K562 (cell line): Measurements from ENCODE around the gene PAF1. TPM values are rescaled to one million over a fixed set of nuclear protein-coding genes. Genes with fewer than 3 reads are reported as not detected.

ENCODE experiments used
- HMGN3 ChIP-seq: IDR thresholded peaks from 2 replicates; pipeline ENCODE4 v1.6.1; 2011; ENCODE audit warnings: borderline replicate concordance, low read depth, mild to moderate bottlenecking, mixed read lengths, low read length; ENCODE audit not compliant: insufficient read length; ENCODE audit errors: extremely low read depth
- IRF9 ChIP-seq: fragments of 450-650 bp; IDR thresholded peaks from 2 replicates; pipeline ENCODE4 v1.6.1; 2016; ENCODE audit warnings: missing biosample characterization, missing genetic modification characterization
- MCM2 ChIP-seq: fragments of 450-650 bp; IDR thresholded peaks from 2 replicates; pipeline ENCODE4 v1.6.1; 2017; ENCODE audit warnings: low read depth, mild to moderate bottlenecking
- RAD51 ChIP-seq: fragments of 450-650 bp; IDR thresholded peaks from 2 replicates; pipeline ENCODE4 v1.7.1; 2016; ENCODE audit warnings: low read depth, mild to moderate bottlenecking, borderline replicate concordance
- RBM39 ChIP-seq: fragments of 200-400 bp; formaldehyde crosslinking; optimal IDR thresholded peaks from 2 replicates; pipeline ENCODE3; 2018; ENCODE audit warnings: low read depth, low read length
- SIX5 ChIP-seq, 2 experiments: IDR thresholded peaks; 2 replicates each; pipeline ENCODE4 v1.6.1; 2011; ENCODE audit warnings: low read length in 2 of 2, borderline replicate concordance in 1 of 2, low read depth in 1 of 2, mild to moderate bottlenecking in 1 of 2, moderate library complexity in 1 of 2; ENCODE audit not compliant: insufficient read depth in 1 of 2
- TCF7 ChIP-seq: sonication (generic); IDR thresholded peaks from 2 replicates; pipeline ENCODE4 v1.6.1; 2016; ENCODE audit warnings: antibody characterized with exemption, borderline replicate concordance
- UBTF ChIP-seq, 2 experiments: IDR thresholded peaks; 2 replicates each; pipeline ENCODE4 v1.6.1; 2012; ENCODE audit warnings: improper control_type of control experiment in 2 of 2, low read depth in 2 of 2, low read length in 2 of 2, borderline replicate concordance in 1 of 2
- YY1 ChIP-seq, 3 experiments: IDR thresholded peaks; 2 replicates each; pipeline ENCODE4 v1.6.1; 2011; ENCODE audit warnings: low read length in 2 of 3, mild to moderate bottlenecking in 2 of 3, moderate library complexity in 2 of 3, borderline replicate concordance in 1 of 3, control low read depth in 1 of 3, low read depth in 1 of 3; ENCODE audit not compliant: insufficient read depth in 3 of 3, insufficient replicate concordance in 2 of 3, control insufficient read depth in 1 of 3, insufficient read length in 1 of 3; ENCODE audit errors: extremely low read depth in 1 of 3
- ZKSCAN1 ChIP-seq: fragments of 150-350 bp; IDR thresholded peaks from 2 replicates; pipeline ENCODE4 v1.6.1; 2016; ENCODE audit warnings: low read depth, low read length
- polyA plus RNA-seq, 8 experiments: library from polyadenylated mRNA; depleted of rRNA in 4 of 8; stranded (reverse) in 5 of 8; unstranded in 3 of 8; fragments of >200 nt; fragmentation: Nextera tagmentation in 2 of 8; fragmentation: Illumina TruSeq in 1 of 8; extraction: Ambion mirVana in 2 of 8; extraction: Trizol in 1 of 8; gene quantifications; 2 replicates each; pipeline versions ENCODE4 v1.2.1 to v1.2.3, GENCODE V29; 2011 to 2014; ENCODE audit warnings: inconsistent platforms in 1 of 8, missing spikeins in 1 of 8
- total RNA-seq, 7 experiments: library from RNA; depleted of rRNA in 6 of 7; stranded (reverse); fragments of >200 nt in 6 of 7; fragmentation: Illumina TruSeq in 2 of 7; extraction: Trizol in 2 of 7; gene quantifications; 2 replicates each; pipeline versions ENCODE4 v1.2.1 to v1.2.3, GENCODE V29; 2011 to 2021; ENCODE audit warnings: low replicate concordance in 1 of 7
- TF ChIP-seq, protein P1 (sequence below), 3 experiments: IDR thresholded peaks in 2 of 3; conservative IDR thresholded peaks in 1 of 3; 2 replicates each; pipeline ENCODE4 v1.5.1; 2011 to 2012; ENCODE audit warnings: low read length in 3 of 3, mild to moderate bottlenecking in 3 of 3, control low read depth in 2 of 3, improper control_type of control experiment in 1 of 3, inconsistent platforms in 1 of 3, low read depth in 1 of 3, mixed read lengths in 1 of 3, moderate library complexity in 1 of 3; ENCODE audit not compliant: insufficient read depth in 2 of 3
- TF ChIP-seq, protein P2 (sequence below): fragments of 450-650 bp; formaldehyde crosslinking; IDR thresholded peaks from 2 replicates; pipeline ENCODE4 v1.4.0; 2020; ENCODE audit warnings: mild to moderate bottlenecking
- TF ChIP-seq, protein P3 (sequence below): fragments of 450-650 bp; IDR thresholded peaks from 2 replicates; pipeline ENCODE4 v1.6.1; 2018; ENCODE audit not compliant: partially characterized antibody

PAF1 gene
- total and polyA plus RNA-seq, 9 of the 15 experiments (the other 6 are each of a cell fraction or from before 2014, with no cell fraction given): 1.5 to 45.0 (median 33.8) TPM

- TF ChIP-seq, protein P1, sequence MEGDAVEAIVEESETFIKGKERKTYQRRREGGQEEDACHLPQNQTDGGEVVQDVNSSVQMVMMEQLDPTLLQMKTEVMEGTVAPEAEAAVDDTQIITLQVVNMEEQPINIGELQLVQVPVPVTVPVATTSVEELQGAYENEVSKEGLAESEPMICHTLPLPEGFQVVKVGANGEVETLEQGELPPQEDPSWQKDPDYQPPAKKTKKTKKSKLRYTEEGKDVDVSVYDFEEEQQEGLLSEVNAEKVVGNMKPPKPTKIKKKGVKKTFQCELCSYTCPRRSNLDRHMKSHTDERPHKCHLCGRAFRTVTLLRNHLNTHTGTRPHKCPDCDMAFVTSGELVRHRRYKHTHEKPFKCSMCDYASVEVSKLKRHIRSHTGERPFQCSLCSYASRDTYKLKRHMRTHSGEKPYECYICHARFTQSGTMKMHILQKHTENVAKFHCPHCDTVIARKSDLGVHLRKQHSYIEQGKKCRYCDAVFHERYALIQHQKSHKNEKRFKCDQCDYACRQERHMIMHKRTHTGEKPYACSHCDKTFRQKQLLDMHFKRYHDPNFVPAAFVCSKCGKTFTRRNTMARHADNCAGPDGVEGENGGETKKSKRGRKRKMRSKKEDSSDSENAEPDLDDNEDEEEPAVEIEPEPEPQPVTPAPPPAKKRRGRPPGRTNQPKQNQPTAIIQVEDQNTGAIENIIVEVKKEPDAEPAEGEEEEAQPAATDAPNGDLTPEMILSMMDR (IDR thresholded peaks at IDR 0.05 in 2 of 3, conservative IDR thresholded peaks at IDR 0.05 in 1 of 3; ENCODE audit: insufficient read depth in 2 of 3, low read depth in 1 of 3, low read length in 3 of 3): peak; percentile 96
- TF ChIP-seq ZKSCAN1: peak; percentile 48; the same call in 1 of the 2 replicates
- TF ChIP-seq SIX5 (IDR thresholded peaks at IDR 0.05; ENCODE audit: borderline replicate concordance in 1 of 2, insufficient read depth in 1 of 2, low read depth in 1 of 2, low read length in 2 of 2): no peak
- TF ChIP-seq TCF7: no peak
- TF ChIP-seq, protein P2, sequence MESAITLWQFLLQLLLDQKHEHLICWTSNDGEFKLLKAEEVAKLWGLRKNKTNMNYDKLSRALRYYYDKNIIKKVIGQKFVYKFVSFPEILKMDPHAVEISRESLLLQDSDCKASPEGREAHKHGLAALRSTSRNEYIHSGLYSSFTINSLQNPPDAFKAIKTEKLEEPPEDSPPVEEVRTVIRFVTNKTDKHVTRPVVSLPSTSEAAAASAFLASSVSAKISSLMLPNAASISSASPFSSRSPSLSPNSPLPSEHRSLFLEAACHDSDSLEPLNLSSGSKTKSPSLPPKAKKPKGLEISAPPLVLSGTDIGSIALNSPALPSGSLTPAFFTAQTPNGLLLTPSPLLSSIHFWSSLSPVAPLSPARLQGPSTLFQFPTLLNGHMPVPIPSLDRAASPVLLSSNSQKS (CRISPR knock-in tag): no peak
- TF ChIP-seq HMGN3: peak; percentile 62
- no peak for TF ChIP-seq UBTF (IDR thresholded peaks at IDR 0.05; ENCODE audit: borderline replicate concordance in 1 of 2, low read depth in 2 of 2, low read length in 2 of 2)
- TF ChIP-seq IRF9 (tag): no peak
- TF ChIP-seq YY1 (IDR thresholded peaks at IDR 0.05; ENCODE audit: borderline replicate concordance in 1 of 3, control insufficient read depth in 1 of 3, extremely low read depth in 1 of 3, insufficient read depth in 3 of 3, insufficient read length in 1 of 3, insufficient replicate concordance in 2 of 3, low read depth in 1 of 3, low read length in 2 of 3): peak in 1 of 3 experiments; percentile 65
- TF ChIP-seq, protein P3, sequence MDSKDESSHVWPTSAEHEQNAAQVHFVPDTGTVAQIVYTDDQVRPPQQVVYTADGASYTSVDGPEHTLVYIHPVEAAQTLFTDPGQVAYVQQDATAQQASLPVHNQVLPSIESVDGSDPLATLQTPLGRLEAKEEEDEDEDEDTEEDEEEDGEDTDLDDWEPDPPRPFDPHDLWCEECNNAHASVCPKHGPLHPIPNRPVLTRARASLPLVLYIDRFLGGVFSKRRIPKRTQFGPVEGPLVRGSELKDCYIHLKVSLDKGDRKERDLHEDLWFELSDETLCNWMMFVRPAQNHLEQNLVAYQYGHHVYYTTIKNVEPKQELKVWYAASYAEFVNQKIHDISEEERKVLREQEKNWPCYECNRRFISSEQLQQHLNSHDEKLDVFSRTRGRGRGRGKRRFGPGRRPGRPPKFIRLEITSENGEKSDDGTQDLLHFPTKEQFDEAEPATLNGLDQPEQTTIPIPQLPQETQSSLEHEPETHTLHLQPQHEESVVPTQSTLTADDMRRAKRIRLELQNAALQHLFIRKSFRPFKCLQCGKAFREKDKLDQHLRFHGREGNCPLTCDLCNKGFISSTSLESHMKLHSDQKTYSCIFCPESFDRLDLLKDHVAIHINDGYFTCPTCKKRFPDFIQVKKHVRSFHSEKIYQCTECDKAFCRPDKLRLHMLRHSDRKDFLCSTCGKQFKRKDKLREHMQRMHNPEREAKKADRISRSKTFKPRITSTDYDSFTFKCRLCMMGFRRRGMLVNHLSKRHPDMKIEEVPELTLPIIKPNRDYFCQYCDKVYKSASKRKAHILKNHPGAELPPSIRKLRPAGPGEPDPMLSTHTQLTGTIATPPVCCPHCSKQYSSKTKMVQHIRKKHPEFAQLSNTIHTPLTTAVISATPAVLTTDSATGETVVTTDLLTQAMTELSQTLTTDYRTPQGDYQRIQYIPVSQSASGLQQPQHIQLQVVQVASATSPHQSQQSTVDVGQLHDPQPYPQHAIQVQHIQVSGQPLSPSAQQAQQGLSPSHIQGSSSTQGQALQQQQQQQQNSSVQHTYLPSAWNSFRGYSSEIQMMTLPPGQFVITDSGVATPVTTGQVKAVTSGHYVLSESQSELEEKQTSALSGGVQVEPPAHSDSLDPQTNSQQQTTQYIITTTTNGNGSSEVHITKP: peak; percentile 22
- no peak for TF ChIP-seq RAD51
- no peak for TF ChIP-seq MCM2
- TF ChIP-seq RBM39: no peak
Observed at GRCh38 chr19:39397360-39398296, 6.7 kb upstream of the PAF1 start (continued).
